Osteocyte (in vitro differentiated cells): Measurements from ENCODE around the gene ATP8B4. TPM values are rescaled to one million over a fixed set of nuclear protein-coding genes. Genes with fewer than 3 reads are reported as not detected.
A peak's percentile ranks its signal among the peaks of the same experiment; 100 is the strongest.

Source experiments
- DNase-seq: peaks from one replicate; pipeline ENCODE4 v3.0.0; 2021; ENCODE audit warnings: mixed read lengths; ENCODE audit not compliant: unreplicated experiment; ENCODE audit errors: extremely low spot score
- H3K27ac Mint-ChIP-seq: one replicate; pipeline ENCODE4 v1.8.0; 2021; ENCODE audit warnings: mild to moderate bottlenecking, mixed read lengths; ENCODE audit not compliant: unreplicated experiment
- H3K27me3 Mint-ChIP-seq: one replicate; pipeline ENCODE4 v1.8.0; 2021; ENCODE audit warnings: mixed read lengths; ENCODE audit not compliant: unreplicated experiment
- H3K36me3 Mint-ChIP-seq: one replicate; pipeline ENCODE4 v1.8.0; 2021; ENCODE audit warnings: mixed read lengths; ENCODE audit not compliant: unreplicated experiment
- H3K4me1 Mint-ChIP-seq: one replicate; pipeline ENCODE4 v1.8.0; 2021; ENCODE audit warnings: mixed read lengths; ENCODE audit not compliant: unreplicated experiment
- H3K4me3 Mint-ChIP-seq: one replicate; pipeline ENCODE4 v1.8.0; 2021; ENCODE audit warnings: mild to moderate bottlenecking, moderate library complexity, mixed read lengths; ENCODE audit not compliant: unreplicated experiment
- H3K9me3 Mint-ChIP-seq: one replicate; pipeline ENCODE4 v1.8.0; 2021; ENCODE audit warnings: mixed read lengths; ENCODE audit not compliant: unreplicated experiment
- total RNA-seq: library from RNA; stranded (reverse); gene quantifications from 2 replicates; pipeline ENCODE4 v1.2.1, GENCODE V29; 2021
- TF ChIP-seq, protein P1 (sequence below): fragments of 200-600 bp; sonication (generic); IDR thresholded peaks from 2 replicates; pipeline ENCODE4 v1.5.0; 2021; ENCODE audit warnings: antibody characterized with exemption, mild to moderate bottlenecking, moderate library complexity

Gene ATP8B4
- total RNA-seq, 1 donor from 2014 or later: not detected

DNA sequence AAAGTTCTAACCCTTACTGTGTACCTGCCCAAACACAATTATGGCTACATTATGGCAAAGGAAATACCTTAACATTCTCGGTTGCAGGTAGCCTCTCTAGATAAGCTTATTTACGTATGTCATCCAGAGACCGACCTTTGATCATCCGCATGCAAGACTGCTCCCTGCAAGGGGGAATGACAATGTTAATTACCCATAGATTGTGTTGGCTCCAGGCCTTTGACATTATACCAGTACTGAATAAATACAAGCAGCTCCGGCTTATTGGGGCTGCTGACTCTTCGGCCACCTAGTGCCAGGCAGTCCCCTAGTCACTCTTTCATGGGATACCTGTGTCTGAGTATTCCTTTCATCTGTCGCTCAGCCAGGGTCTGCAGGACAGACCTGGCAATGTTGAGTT is 274.6 kb downstream of the ATP8B4 start:
- Mint-ChIP-seq H3K4me3 (no peak overlapping the region), H3K27ac (no peak overlapping the region), H3K9me3 (peaks cover 4% of the 10 kb centered on the region), H3K27me3 (no peaks in the 10 kb centered on the region), H3K36me3 (no peaks in the 10 kb centered on the region), H3K4me1 (peaks cover 17% of the 10 kb centered on the region)
- TF ChIP-seq, protein P1, sequence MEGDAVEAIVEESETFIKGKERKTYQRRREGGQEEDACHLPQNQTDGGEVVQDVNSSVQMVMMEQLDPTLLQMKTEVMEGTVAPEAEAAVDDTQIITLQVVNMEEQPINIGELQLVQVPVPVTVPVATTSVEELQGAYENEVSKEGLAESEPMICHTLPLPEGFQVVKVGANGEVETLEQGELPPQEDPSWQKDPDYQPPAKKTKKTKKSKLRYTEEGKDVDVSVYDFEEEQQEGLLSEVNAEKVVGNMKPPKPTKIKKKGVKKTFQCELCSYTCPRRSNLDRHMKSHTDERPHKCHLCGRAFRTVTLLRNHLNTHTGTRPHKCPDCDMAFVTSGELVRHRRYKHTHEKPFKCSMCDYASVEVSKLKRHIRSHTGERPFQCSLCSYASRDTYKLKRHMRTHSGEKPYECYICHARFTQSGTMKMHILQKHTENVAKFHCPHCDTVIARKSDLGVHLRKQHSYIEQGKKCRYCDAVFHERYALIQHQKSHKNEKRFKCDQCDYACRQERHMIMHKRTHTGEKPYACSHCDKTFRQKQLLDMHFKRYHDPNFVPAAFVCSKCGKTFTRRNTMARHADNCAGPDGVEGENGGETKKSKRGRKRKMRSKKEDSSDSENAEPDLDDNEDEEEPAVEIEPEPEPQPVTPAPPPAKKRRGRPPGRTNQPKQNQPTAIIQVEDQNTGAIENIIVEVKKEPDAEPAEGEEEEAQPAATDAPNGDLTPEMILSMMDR: no peak
- DNase-seq: no peak

DNA sequence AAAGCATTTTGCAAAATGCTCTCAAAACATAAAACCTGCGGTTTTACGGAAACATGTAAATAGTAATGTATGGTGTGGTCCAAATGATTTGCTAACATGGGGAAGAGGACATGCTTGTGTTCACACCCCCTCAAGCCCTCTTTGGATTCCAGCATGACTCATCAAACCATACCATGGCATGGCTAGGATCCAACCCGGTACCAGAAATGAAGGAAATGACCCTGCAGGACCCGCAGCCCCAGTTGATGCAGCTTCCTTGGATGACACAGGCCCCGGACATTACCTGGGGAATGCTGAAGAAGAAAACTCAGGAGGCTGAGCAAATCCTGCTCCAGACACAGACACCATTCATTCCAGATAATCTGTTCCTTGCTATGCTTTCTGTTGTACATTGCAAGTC is 275.3 kb downstream of the ATP8B4 start:
- TF ChIP-seq, protein P1: no peak
- Mint-ChIP-seq H3K9me3 (peaks cover 4% of the 10 kb centered on the region), H3K27ac (no peak overlapping the region), H3K4me1 (peaks cover 17% of the 10 kb centered on the region), H3K36me3 (no peaks in the 10 kb centered on the region), H3K27me3 (no peaks in the 10 kb centered on the region), H3K4me3 (no peak overlapping the region)
- DNase-seq: no peak

DNA sequence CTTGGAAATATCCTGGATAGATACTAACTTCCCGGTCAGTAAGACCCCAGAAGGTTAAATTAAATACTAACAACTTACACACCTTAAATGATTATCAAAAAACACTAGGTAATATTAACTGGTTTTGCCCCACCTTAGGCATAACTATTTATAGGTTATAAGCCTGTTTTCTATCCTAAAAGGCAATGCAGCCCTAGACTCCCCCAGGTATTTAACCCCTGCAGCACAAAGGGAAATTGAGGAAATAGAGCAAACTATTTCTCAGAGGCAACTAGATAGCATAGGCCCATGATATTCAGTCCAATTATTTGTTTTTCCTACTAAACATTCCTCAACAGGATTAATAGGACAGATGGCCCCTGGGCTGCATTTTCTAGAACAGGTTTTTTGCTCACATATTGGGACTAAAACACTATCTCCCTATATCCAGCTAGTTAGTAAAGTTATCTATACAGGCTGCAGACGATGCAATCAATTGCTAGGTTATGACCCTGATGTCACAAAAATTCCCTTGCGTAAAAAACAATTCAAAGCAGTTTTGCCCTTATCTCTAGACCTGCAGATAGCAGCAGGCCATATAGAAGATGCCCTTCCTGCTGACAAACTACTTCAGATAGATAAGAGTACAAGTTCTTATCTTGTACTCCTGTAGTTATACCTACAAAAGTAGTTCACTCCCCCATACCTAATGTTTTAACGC is 276.9 kb downstream of the ATP8B4 start:
- Mint-ChIP-seq H3K4me3 (no peak overlapping the region), H3K27me3 (no peaks in the 10 kb centered on the region), H3K9me3 (peaks cover 4% of the 10 kb centered on the region)

DNA sequence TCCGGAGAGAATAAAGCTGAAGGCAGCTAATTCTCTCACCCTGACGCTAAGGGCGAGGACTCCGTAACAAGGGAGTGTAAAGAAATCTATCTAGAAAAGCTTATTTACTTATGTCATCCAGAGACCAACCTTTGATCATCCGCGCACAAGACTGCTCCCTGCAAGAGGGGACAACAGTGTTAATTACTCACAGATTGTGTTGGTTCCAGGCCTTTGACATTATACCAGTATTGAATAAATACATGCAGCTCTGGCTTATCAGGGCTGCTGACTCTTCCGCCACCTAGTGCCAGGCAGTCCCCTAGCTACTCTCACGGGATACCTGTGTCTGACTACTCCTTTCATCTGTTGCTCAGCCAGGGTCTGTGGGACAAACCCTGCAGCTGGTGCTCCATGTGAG is 286.5 kb downstream of the ATP8B4 start:
- Mint-ChIP-seq H3K9me3 (peaks cover 4% of the 10 kb centered on the region), H3K27ac (no peak overlapping the region), H3K36me3 (no peaks in the 10 kb centered on the region), H3K27me3 (no peaks in the 10 kb centered on the region), H3K4me1 (peaks cover 16% of the 10 kb centered on the region), H3K4me3 (no peak overlapping the region)
- no peak for DNase-seq
- TF ChIP-seq, protein P1: peak; percentile 20

More for the DNA sequence above, 276.9 kb downstream of the ATP8B4 start:
- H3K27ac Mint-ChIP-seq: no peak overlapping the region
- TF ChIP-seq, protein P1: no peak
- peaks cover 1% of the 10 kb centered on the region for H3K4me1 Mint-ChIP-seq
- H3K36me3 Mint-ChIP-seq: no peaks in the 10 kb centered on the region
- DNase-seq: no peak

DNA sequence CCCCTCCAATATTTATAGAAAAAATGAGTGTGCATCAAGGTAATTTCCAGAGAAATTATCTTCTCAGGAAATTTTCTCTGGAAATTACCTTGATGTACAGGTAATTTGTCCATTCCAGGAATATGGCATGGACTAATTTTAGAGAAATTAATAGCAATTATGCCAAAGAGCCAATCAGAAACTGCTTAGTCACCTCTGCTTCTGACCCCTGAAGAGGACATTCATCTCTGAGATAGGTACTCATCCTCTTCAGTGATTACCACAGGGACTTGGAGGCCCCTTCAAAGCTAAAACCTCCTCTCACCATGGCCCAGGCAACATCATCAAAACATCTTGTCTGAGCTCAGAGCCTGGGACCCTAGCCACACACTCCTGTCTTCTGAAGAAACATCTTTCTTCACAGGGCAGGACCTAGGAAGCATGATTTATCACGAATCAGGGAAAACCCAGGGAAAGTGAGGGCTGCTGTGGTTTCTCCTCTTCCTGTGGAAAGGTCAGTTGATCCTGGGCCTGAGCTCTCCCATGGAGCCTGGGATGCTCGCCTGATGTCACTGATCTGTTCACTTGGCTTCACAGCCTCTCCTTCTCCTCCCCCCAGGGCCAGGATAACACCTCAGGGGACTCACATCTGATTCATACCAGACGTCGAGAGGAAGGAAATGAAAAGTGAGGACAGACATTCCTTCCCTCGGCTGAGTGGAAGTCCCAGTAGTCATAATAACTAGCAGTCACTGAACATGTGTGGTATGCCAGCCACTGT is 287.6 kb downstream of the ATP8B4 start:
- no peak overlapping the region for H3K27ac Mint-ChIP-seq
- H3K4me3 Mint-ChIP-seq: no peak overlapping the region

More for the DNA sequence above, 287.6 kb downstream of the ATP8B4 start:
- H3K27me3 Mint-ChIP-seq: no peaks in the 10 kb centered on the region
- DNase-seq: no peak
- TF ChIP-seq, protein P1: no peak
- H3K36me3 Mint-ChIP-seq: no peaks in the 10 kb centered on the region
- peaks cover 16% of the 10 kb centered on the region for H3K4me1 Mint-ChIP-seq
- H3K9me3 Mint-ChIP-seq: peaks cover 4% of the 10 kb centered on the region
